Measurements from ENCODE around the gene RND2. TPM values are rescaled to one million over a fixed set of nuclear protein-coding genes. Genes with fewer than 3 reads are reported as not detected.

RND2 gene
- total and polyA plus RNA-seq, 2 of the 13 experiments (the other 11 are each of a cell fraction or from before 2014, with no cell fraction given): 0.05 to 0.11 TPM

GRCh38 chr17:43024407-43025289 lies at the start of gene RND2 (continued):
- TF ChIP-seq ZNF430 (CRISPR knock-in tag; IDR thresholded peaks at IDR 0.05): peak; percentile 37; the same call in 1 of the 2 replicates
- TF ChIP-seq ZNF432 (CRISPR knock-in tag; IDR thresholded peaks at IDR 0.05; ENCODE audit: borderline replicate concordance): no peak
- no peak for TF ChIP-seq ZNF75D (CRISPR knock-in tag; IDR thresholded peaks at IDR 0.05; ENCODE audit: borderline replicate concordance)
- TF ChIP-seq EED (CRISPR knock-in tag; IDR thresholded peaks at IDR 0.05): no peak
- TF ChIP-seq FUBP1 (CRISPR knock-in tag; IDR thresholded peaks at IDR 0.05; ENCODE audit: borderline replicate concordance): no peak
- TF ChIP-seq, protein P1, sequence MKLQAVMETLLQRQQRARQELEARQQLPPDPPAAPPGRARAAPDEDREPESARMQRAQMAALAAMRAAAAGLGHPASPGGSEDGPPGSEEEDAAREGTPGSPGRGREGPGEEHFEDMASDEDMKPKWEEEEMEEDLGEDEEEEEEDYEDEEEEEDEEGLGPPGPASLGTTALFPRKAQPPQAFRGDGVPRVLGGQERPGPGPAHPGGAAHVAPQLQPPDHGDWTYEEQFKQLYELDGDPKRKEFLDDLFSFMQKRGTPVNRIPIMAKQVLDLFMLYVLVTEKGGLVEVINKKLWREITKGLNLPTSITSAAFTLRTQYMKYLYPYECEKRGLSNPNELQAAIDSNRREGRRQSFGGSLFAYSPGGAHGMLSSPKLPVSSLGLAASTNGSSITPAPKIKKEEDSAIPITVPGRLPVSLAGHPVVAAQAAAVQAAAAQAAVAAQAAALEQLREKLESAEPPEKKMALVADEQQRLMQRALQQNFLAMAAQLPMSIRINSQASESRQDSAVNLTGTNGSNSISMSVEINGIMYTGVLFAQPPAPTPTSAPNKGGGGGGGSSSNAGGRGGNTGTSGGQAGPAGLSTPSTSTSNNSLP (IDR thresholded peaks at IDR 0.05; ENCODE audit: low read depth, low read length): peak; percentile 41; the same call in 1 of the 2 replicates
- TF ChIP-seq ZNF333 (CRISPR knock-in tag; IDR thresholded peaks at IDR 0.05; ENCODE audit: borderline replicate concordance): no peak
- TF ChIP-seq GTF2F1 (IDR thresholded peaks at IDR 0.05; ENCODE audit: low read length): no peak
- no peak for TF ChIP-seq ZNF747 (CRISPR knock-in tag; IDR thresholded peaks at IDR 0.05; ENCODE audit: borderline replicate concordance)
- no peak for TF ChIP-seq ZNF280D (CRISPR knock-in tag; IDR thresholded peaks at IDR 0.05)
- peak; percentile 59 for TF ChIP-seq YY1 (IDR thresholded peaks at IDR 0.05; ENCODE audit: insufficient read depth, insufficient replicate concordance, low read depth, low read length)
- TF ChIP-seq MIER2 (CRISPR knock-in tag; IDR thresholded peaks at IDR 0.05): peak; percentile 66
- peak; percentile 93 for TF ChIP-seq SALL2 (CRISPR knock-in tag; IDR thresholded peaks at IDR 0.05)
- TF ChIP-seq LRRFIP1 (CRISPR knock-in tag; conservative IDR thresholded peaks at IDR 0.05): 0 out of 2 replicates have a peak, but pooled peaks have one; percentile 40
- 0 out of 2 replicates have a peak, but pooled peaks have one; percentile 26 for TF ChIP-seq WIZ (CRISPR knock-in tag; IDR thresholded peaks at IDR 0.05)
- no peak for TF ChIP-seq ZNF34 (CRISPR knock-in tag; IDR thresholded peaks at IDR 0.05; ENCODE audit: borderline replicate concordance)
- no peak for TF ChIP-seq ZNF496 (CRISPR knock-in tag; IDR thresholded peaks at IDR 0.05; ENCODE audit: insufficient replicate concordance)
- no peak for TF ChIP-seq AGO2 (optimal IDR thresholded peaks at IDR 0.05; ENCODE audit: low read depth, low read length)

Data from HepG2 (cell line).